Fibroblast of lung (primary cell): ENCODE data around the gene ELL. TPM values are rescaled to one million over a fixed set of nuclear protein-coding genes. Genes with fewer than 3 reads are reported as not detected.

Source experiments
- DNase-seq, 2 donors: peaks; one replicate each; pipeline versions ENCODE4 v3.0.0 to v3.0.0-alpha.2; 2010; ENCODE audit warnings: low read depth in 2 of 2
- H2AFZ ChIP-seq: 2 replicates; pipeline ENCODE4 v1.5.1; 2012; ENCODE audit warnings: low read length, control low read depth, inconsistent platforms
- H3K27ac ChIP-seq: 2 replicates; pipeline ENCODE4 v1.5.1; 2011; ENCODE audit warnings: low read length, control low read depth; ENCODE audit not compliant: insufficient read depth
- H3K27me3 ChIP-seq: 2 replicates; pipeline ENCODE4 v1.5.1; 2011; ENCODE audit warnings: mild to moderate bottlenecking, low read length; ENCODE audit not compliant: control insufficient read depth, insufficient read depth
- H3K36me3 ChIP-seq: 2 replicates; pipeline ENCODE4 v1.5.1; 2011; ENCODE audit warnings: low read length; ENCODE audit not compliant: control insufficient read depth, insufficient read depth
- H3K4me1 ChIP-seq: 2 replicates; pipeline ENCODE4 v1.5.1; 2011; ENCODE audit warnings: low read length; ENCODE audit not compliant: control insufficient read depth, insufficient read depth; ENCODE audit errors: extremely low read depth
- H3K4me2 ChIP-seq: 2 replicates; pipeline ENCODE4 v1.5.1; 2011; ENCODE audit warnings: low read length, control low read depth; ENCODE audit not compliant: insufficient read depth; ENCODE audit errors: extremely low read depth
- H3K4me3 ChIP-seq, 4 experiments: fragments of 200-600 bp in 1 of 4; sonication (generic) in 1 of 4; replicated peaks in 1 of 4; 2 replicates each; pipeline ENCODE4 v1.5.1; 2011 to 2016; ENCODE audit warnings: low read length in 4 of 4, low read depth in 3 of 4, mild to moderate bottlenecking in 3 of 4, control low read depth in 2 of 4, inconsistent platforms in 1 of 4, mixed read lengths in 1 of 4; ENCODE audit not compliant: insufficient read depth in 1 of 4; ENCODE audit errors: control extremely low read depth in 1 of 4
- H3K79me2 ChIP-seq: 2 replicates; pipeline ENCODE4 v1.5.1; 2012; ENCODE audit warnings: mild to moderate bottlenecking, low read length, inconsistent platforms; ENCODE audit not compliant: control insufficient read depth, insufficient read depth
- H3K9ac ChIP-seq: 2 replicates; pipeline ENCODE4 v1.5.1; 2011; ENCODE audit warnings: mild to moderate bottlenecking, low read length, control low read depth; ENCODE audit not compliant: insufficient read depth
- H3K9me3 ChIP-seq: 2 replicates; pipeline ENCODE4 v1.5.1; 2012; ENCODE audit warnings: low read depth, low read length; ENCODE audit not compliant: control insufficient read depth, insufficient read depth
- H4K20me1 ChIP-seq: 2 replicates; pipeline ENCODE4 v1.5.1; 2011; ENCODE audit warnings: low read length; ENCODE audit not compliant: control insufficient read depth, insufficient read depth; ENCODE audit errors: extremely low read depth
- CTCF ChIP-seq, 2 donors: IDR thresholded peaks in 1 of 2; conservative IDR thresholded peaks in 1 of 2; 1 replicate in 1 of 2; 2 replicates in 1 of 2; pipeline ENCODE4 v1.5.1; 2011 to 2012; ENCODE audit warnings: low read length in 2 of 2, control low read depth in 1 of 2, inconsistent platforms in 1 of 2, low read depth in 1 of 2, mild to moderate bottlenecking in 1 of 2
- EZH2 ChIP-seq: IDR thresholded peaks from 2 replicates; pipeline ENCODE4 v1.5.1; 2012; ENCODE audit warnings: low read length, control low read depth, mild to moderate bottlenecking; ENCODE audit errors: missing control alignments
- polyA plus RNA-seq, 2 donors: library from polyadenylated mRNA; depleted of rRNA in 1 of 2; stranded (reverse) in 1 of 2; unstranded in 1 of 2; fragments of >200 nt; gene quantifications; 2 replicates each; pipeline ENCODE4 v1.2.1, GENCODE V29; 2011 to 2012; ENCODE audit warnings: missing spikeins in 1 of 2
- total RNA-seq: library from RNA; depleted of rRNA; stranded (reverse); fragments of >200 nt; gene quantifications from 2 replicates; pipeline ENCODE4 v1.2.1, GENCODE V29; 2014

Gene ELL
- total and polyA plus RNA-seq, 2 donors (not counting 1 experiment from before 2014, with no cell fraction given), result 4.4 to 18.7 TPM

DNA sequence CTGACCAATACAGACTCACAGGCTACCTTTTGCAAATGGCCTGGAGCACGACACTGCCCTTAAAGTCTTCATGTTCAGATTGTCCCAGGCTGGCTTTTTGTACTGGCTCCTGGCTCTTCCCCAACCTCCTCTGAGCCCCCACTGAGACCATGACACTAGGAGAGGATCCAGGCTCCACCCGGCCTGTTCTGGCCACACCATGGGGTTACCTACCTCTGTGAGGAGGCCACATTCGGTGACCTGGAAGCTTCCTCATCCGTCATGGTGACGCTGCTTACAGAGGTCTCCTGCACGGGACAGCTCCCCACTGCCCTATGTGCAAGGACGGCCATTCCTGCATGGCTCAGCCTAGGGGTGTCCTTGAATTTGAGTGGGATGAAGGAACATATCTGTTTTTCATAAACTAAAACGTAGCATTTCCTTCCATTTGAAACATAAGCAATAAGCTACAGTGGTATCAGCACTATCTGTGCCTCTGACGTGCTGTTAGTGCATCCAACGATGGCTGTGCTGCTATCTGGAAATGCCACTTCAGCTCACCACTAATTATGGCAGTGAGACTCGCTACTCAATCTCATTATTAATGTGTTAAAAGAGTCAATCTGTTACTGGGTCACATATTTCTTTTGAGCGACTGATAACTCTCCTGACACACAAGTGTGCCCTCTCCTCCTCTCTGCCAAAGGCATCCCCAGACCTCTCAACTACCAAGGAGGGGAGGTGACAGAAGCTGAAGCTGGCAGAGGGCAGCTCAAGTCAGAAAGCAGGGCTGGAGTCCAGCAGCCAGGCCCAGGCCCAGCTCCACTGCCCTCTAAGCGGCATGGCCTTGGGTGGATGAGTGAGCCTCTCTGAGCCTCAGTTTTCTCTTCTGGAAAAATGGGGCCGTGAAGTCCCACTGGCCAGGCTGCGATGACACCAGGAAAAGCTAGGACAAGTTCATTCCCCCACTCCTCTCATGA, 29.6 kb downstream of the ELL start:
- peaks cover 11% of the 10 kb centered on the region for H3K4me1 ChIP-seq
- no peaks in the 10 kb centered on the region for H3K36me3 ChIP-seq
- H3K9me3 ChIP-seq, result no peaks in the 10 kb centered on the region
- DNase-seq, result no peak
- TF ChIP-seq CTCF (conservative IDR thresholded peaks at IDR 0.05 in 1 of 2, IDR thresholded peaks at IDR 0.05 in 1 of 2; ENCODE audit: low read depth in 1 of 2, low read length in 2 of 2), result no peak
- no peak for TF ChIP-seq EZH2
- H3K9ac ChIP-seq, result no peak overlapping the region
- no peak overlapping the region for H3K4me3 ChIP-seq
- H4K20me1 ChIP-seq, result no peaks in the 10 kb centered on the region
- no peaks in the 10 kb centered on the region for H3K27me3 ChIP-seq
- H3K4me2 ChIP-seq, result no peak overlapping the region
- peaks cover 82% of the 10 kb centered on the region for H3K79me2 ChIP-seq
- H3K27ac ChIP-seq, result no peak overlapping the region
- no peak overlapping the region for H2AFZ ChIP-seq

GRCh38 chr19:18490728-18491127, 31.1 kb downstream of the ELL start:
- no peaks in the 10 kb centered on the region for H3K27me3 ChIP-seq
- no peaks in the 10 kb centered on the region for H3K9me3 ChIP-seq
- no peaks in the 10 kb centered on the region for H4K20me1 ChIP-seq
- H3K27ac ChIP-seq, result no peak overlapping the region
- H3K79me2 ChIP-seq, result peaks cover 81% of the 10 kb centered on the region
- no peak overlapping the region for H2AFZ ChIP-seq
- no peak for DNase-seq
- H3K9ac ChIP-seq, result no peak overlapping the region
- H3K36me3 ChIP-seq, result no peaks in the 10 kb centered on the region
- no peak overlapping the region for H3K4me3 ChIP-seq
- H3K4me1 ChIP-seq, result peaks cover 11% of the 10 kb centered on the region
- no peak overlapping the region for H3K4me2 ChIP-seq
- TF ChIP-seq EZH2 (no peak), CTCF (conservative IDR thresholded peaks at IDR 0.05 in 1 of 2, IDR thresholded peaks at IDR 0.05 in 1 of 2; ENCODE audit: low read depth in 1 of 2, low read length in 2 of 2) (no peak)

DNA sequence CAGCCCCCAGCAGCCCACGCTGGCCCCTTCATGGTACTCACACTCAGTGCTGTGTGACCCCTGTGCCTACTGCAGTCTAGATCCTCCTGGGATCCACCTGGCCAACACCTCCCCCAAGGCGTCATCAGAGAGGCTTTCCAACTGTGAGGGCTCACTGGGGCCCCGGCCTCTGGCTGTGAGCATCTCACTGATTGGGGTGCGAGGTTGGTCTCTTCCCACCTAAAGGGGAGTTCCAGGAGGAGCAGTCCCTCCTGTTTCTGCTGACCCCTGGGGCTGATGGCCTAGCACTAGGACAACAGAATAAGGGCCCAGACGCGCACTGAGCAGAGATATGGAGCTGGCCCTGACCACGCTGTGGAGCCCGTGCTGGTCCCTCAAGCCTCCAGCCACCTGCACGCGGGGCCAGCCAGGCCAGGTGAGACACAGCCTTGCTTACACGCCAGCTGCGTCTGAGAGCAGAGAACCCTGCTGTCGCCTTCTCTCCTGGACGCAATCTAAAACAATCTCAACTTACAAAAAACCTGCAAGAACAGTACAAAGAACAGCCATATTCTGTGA, 32.2 kb downstream of the ELL start:
- Histone ChIP-seq H3K4me2 (no peak overlapping the region), H3K4me1 (peaks cover 10% of the 10 kb centered on the region), H3K27me3 (no peaks in the 10 kb centered on the region), H3K4me3 (no peak overlapping the region), H3K36me3 (no peaks in the 10 kb centered on the region), H3K27ac (no peak overlapping the region), H3K9me3 (no peaks in the 10 kb centered on the region), H2AFZ (no peak overlapping the region), H4K20me1 (no peaks in the 10 kb centered on the region), H3K79me2 (peaks cover 80% of the 10 kb centered on the region), H3K9ac (no peak overlapping the region)
- TF ChIP-seq EZH2 (no peak), CTCF (conservative IDR thresholded peaks at IDR 0.05 in 1 of 2, IDR thresholded peaks at IDR 0.05 in 1 of 2; ENCODE audit: low read depth in 1 of 2, low read length in 2 of 2) (no peak)
- no peak for DNase-seq
